ENCODE data around the gene KIF17.

Gene KIF17

GRCh38 chr1:20710469-20711284 lies 7.1 kb downstream of the KIF17 start:
- DNase-seq (ENCODE audit: low read depth, low spot score) = no peak

- DNase-seq (ENCODE audit: low read depth, low spot score) = no peak
Observed at GRCh38 chr1:20709868-20710267, 7.9 kb downstream of the KIF17 start.

GRCh38 chr1:20708891-20709290 lies 8.9 kb downstream of the KIF17 start:
- no peak for DNase-seq (ENCODE audit: low read depth, low spot score)

- DNase-seq (ENCODE audit: low read depth, low spot score) = no peak
Observed at GRCh38 chr1:20708057-20708456, 9.8 kb downstream of the KIF17 start.

- DNase-seq (ENCODE audit: low read depth, low spot score) = no peak
Observed at GRCh38 chr1:20706841-20707240, 11.0 kb downstream of the KIF17 start.

- no peak for DNase-seq (ENCODE audit: low read depth, low spot score)
Observed at GRCh38 chr1:20705203-20705755, 12.5 kb downstream of the KIF17 start.

GRCh38 chr1:20704390-20705202 lies 13.2 kb downstream of the KIF17 start:
- no peak for DNase-seq (ENCODE audit: low read depth, low spot score)

- no peak for DNase-seq (ENCODE audit: low read depth, low spot score)
Observed at GRCh38 chr1:20703124-20703756, 14.6 kb downstream of the KIF17 start.

GRCh38 chr1:20702416-20702815 lies 15.4 kb downstream of the KIF17 start:
- DNase-seq (ENCODE audit: low read depth, low spot score) = no peak

GRCh38 chr1:20701847-20702246 lies 16.0 kb downstream of the KIF17 start:
- DNase-seq (ENCODE audit: low read depth, low spot score) = no peak

- no peak for DNase-seq (ENCODE audit: low read depth, low spot score)
Observed at GRCh38 chr1:20701446-20701845, 16.4 kb downstream of the KIF17 start.

GRCh38 chr1:20700636-20701215 lies 17.1 kb downstream of the KIF17 start:
- DNase-seq (ENCODE audit: low read depth, low spot score) = no peak

GRCh38 chr1:20699558-20699957 lies 18.2 kb downstream of the KIF17 start:
- DNase-seq (ENCODE audit: low read depth, low spot score) = no peak

- DNase-seq (ENCODE audit: low read depth, low spot score) = no peak
Observed at GRCh38 chr1:20698195-20698910, 19.5 kb downstream of the KIF17 start.

GRCh38 chr1:20697563-20697962 lies 20.2 kb downstream of the KIF17 start:
- no peak for DNase-seq (ENCODE audit: low read depth, low spot score)

- no peak for DNase-seq (ENCODE audit: low read depth, low spot score)
Observed at GRCh38 chr1:20696397-20697333, 21.1 kb downstream of the KIF17 start.

- no peak for DNase-seq (ENCODE audit: low read depth, low spot score)
Observed at GRCh38 chr1:20695515-20695914, 22.3 kb downstream of the KIF17 start.

GRCh38 chr1:20693623-20694022 lies 24.2 kb downstream of the KIF17 start:
- DNase-seq (ENCODE audit: low read depth, low spot score) = no peak

- no peak for DNase-seq (ENCODE audit: low read depth, low spot score)
Observed at GRCh38 chr1:20691872-20692271, 25.9 kb downstream of the KIF17 start.

GRCh38 chr1:20689645-20690056 lies 28.2 kb downstream of the KIF17 start:
- no peak for DNase-seq (ENCODE audit: low read depth, low spot score)
